GM21515 (cell line): ENCODE data around the gene HAX1.
"Not testable (repeated sequence)": the region's sequence is repeated elsewhere in the genome, so short reads cannot be mapped to it uniquely, and the experiment has no call there.

Experiments used
- ATAC-seq: cut with Tn5 transposase; IDR thresholded peaks from one replicate; pipeline ENCODE4 v1.9.1; 2021; ENCODE audit not compliant: unreplicated experiment

Gene HAX1

GRCh38 chr1:154272217-154272998 lies at the start of gene HAX1:
Gene HAX1 (plus strand): TSS chr1:154272629. CDS start chr1:154272724, 95 bp downstream.
- peak; percentile 85 for ATAC-seq

GRCh38 chr1:154222918-154223317 lies 49.5 kb upstream of the HAX1 start:
- ATAC-seq: no peak

DNA sequence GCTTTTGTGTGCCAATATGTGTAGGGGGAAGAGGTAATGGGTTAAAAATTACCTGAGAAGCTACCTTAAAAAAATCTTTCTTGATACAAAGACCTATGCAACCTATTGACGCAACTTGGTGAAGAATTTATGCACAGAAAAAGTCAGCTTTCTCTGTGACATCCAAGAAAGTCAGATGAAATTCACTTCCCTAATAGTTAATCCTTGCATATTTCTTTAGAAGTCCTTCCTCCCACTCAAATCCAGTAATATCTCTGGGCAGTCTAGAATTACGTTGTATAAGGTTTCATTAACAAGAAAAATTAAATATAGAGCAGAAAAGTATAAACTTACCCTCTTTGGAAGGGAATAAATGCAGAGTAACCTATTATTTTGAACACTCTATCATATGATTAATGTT lies 48.8 kb upstream of the HAX1 start:
- no peak for ATAC-seq

GRCh38 chr1:154225370-154225769 lies 47.1 kb upstream of the HAX1 start:
- no peak for ATAC-seq

DNA sequence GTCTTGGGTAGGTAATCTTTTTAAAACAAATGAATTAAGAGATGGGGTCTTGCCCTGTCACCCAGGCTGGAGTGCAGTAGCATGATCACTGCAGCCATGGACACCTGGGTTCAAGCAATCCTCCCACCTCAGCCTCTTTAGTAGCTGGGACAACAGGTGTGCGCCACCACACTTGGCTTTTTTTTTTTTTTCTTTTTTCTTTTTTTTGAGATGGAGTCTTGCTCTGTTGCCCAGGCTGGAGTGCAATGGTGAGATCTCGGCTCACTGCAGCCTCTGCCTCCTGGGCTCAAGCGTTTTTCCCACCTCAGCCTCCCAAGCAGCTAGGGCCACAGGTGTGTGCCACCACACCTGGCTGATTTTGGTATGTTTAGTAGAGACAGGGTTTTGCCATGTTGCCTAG lies 41.3 kb upstream of the HAX1 start:
- not testable (repeated sequence) for ATAC-seq

DNA sequence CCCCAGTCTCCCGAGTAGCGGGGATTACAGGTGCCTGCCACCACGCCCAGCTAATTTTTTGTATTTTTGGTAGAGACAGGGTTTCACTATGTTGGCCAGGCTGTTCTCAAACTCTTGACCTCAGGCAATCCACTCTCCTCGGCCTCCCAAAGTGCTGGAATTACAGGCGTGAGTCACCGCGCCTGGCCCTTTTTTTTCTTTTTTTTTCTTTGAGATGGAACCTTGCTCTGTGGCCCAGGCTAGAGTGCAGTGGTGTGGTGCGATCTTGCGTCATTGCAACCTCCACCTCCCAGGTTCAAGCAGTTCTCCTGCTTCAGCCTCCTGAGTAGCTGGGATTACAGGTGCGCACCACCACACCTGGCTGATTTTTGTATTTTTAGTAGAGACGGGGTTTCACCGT lies 39.3 kb upstream of the HAX1 start:
- not testable (repeated sequence) for ATAC-seq

GRCh38 chr1:154236855-154237254 lies 35.6 kb upstream of the HAX1 start:
- no peak for ATAC-seq

GRCh38 chr1:154237435-154237834 lies 35.0 kb upstream of the HAX1 start:
- no peak for ATAC-seq

GRCh38 chr1:154237880-154238506 lies 34.4 kb upstream of the HAX1 start:
- ATAC-seq: no peak

- ATAC-seq: no peak
Measured at GRCh38 chr1:154239491-154239890, 32.9 kb upstream of the HAX1 start.

GRCh38 chr1:154240294-154240833 lies 32.1 kb upstream of the HAX1 start:
- ATAC-seq: no peak

- ATAC-seq: no peak
Measured at GRCh38 chr1:154241703-154242351, 30.6 kb upstream of the HAX1 start.

DNA sequence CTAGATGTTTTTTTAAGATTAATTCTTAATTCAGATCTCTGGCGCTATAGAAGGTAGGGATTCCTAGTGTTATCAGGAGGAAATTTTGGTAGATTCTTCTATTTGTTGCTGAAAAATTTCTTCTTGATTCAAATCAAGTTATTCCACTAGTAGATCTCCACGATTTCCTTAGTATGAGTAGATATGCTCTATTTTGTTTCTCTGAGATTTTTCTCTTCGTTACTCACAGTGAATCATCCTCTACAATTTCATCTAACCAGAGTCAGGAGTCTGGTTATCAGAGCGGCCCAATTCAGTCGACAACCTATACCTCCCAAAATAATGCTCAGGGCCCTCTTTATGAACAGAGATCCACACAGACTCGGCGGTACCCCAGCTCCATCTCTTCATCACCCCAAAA lies 18.8 kb upstream of the HAX1 start:
- no peak for ATAC-seq

DNA sequence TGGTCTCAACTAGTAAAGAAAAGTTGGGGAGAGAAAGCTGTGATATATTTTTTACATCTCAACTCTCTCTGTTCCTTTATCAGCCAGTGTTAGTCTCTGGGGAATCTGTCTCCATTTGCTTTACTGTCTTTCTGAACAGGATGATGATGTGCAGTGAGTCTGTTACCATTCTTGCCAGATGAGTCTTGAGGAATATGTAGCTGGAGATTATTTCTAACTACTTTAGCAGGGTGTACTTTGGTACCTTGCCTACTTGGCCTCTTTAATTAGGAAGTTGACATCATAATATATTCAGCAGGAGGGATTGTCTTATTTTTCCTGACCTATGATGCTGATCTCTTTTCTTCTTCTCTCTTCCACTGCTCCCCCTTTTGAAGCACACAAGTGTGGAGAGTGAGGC lies 15.7 kb upstream of the HAX1 start:
- ATAC-seq: no peak

GRCh38 chr1:154258784-154259183 lies 13.6 kb upstream of the HAX1 start:
- ATAC-seq: no peak

- ATAC-seq: no peak
Measured at GRCh38 chr1:154260127-154260526, 12.3 kb upstream of the HAX1 start.

DNA sequence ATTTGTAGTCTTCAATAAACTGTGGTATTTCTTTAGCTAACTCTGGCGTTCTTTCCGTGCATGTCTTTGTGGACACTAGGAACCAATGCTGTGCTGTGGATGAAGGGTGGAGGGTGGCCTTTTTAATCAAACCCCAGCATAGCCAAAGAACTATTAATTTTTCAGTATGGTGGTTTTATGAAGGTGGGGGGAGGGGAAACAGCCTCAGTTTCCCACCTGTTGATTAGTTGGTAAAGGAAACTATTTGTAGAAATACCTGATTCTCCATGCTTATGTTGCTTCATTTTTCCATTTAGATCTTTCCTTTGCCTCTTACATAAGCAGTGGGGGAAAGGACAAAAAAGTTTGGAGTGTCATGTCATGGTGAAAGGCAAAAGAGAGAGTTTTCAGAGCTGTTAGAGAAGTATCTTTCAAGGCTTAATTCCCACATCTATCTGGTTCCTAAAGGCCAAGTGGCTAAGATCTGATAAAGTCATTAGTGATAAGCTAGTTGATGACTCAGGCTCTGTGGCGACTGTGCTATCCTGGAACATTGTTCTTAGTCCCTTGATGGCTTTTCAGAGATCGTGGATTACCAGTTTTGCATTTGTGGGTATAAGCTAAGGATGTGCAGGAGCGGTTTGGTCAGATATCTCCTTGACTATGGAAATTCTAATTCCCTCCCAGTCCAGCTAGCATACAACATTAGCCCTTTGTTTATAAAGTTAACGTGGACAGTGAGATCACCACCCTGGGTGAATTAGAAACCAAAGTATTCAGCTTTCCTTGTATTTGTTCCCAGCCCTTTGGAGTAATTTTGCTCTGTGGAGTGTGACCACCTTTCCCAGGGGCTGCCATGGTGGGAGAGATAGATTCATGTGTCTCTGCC lies 8.7 kb upstream of the HAX1 start:
- ATAC-seq: no peak

DNA sequence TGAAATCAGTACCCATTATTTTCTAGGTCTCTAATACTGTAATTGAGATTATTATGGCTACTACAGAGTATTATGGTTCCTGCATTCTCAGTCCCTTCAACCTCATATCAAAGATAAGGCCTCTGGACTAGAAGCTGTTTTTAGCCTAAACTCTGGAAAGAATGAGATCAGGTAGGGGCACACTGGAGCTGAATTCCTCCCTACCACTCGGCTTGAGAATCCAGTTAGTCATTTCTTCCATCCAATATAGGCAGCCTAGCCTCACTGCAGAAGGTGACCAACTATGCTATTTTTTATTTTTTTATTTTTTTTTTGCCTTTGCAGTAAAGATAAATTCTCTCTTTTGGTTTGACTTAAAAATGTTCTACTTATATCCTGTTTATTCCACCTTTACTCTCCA lies 8.0 kb upstream of the HAX1 start:
- no peak for ATAC-seq

DNA sequence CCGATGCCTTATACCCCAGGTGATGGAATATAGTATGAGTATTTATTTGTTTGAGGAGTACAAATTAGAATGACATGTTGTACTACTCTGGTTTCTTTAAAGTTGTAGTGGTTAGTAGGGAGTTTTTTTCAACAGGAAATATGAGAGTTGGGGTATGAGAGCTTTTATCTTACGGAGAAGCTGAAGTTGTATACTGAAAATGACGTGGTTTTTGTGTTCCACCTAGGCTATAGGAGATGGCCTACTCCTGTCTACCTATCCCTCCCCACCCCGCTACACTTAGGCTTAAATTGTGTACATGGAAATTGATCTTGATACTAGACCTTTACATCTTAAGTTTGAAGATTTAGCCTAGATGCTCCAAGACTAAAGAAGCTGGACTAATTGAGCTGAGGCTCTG lies 6.8 kb upstream of the HAX1 start:
- ATAC-seq: no peak

DNA sequence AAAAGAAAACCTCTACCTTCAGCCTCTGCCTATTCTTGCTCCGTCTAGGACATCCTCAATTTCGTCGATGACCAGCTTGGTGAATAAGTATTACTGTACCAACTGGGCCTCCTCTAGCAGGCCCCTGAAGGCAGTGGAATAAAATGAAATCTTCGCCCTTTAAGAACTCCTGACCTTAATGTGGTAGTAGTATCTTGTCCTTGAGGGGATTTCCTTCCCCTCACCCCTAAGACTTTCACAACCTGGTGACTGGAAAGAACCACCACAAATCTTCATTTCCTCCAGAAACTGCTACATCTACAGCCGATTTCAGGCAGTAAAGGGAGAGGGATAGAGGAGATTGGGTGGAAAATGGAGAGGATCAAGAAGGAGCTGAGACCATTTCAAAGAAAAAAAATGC lies 1.6 kb upstream of the HAX1 start:
- ATAC-seq: no peak

- no peak for ATAC-seq
Measured at GRCh38 chr1:154272999-154273563, 652 bp downstream of the HAX1 start.
